DND-41 (cell line): ENCODE measurements around the gene EXOC1.

Experiments
- EZH2 ChIP-seq: IDR thresholded peaks from 3 replicates; pipeline ENCODE4 v1.6.1; 2012; ENCODE audit warnings: borderline replicate concordance, low read depth, mild to moderate bottlenecking, moderate library complexity, low read length, inconsistent platforms; ENCODE audit not compliant: severe bottlenecking
- TF ChIP-seq, protein P1 (sequence below): IDR thresholded peaks from 2 replicates; pipeline ENCODE4 v1.5.1; 2012; ENCODE audit warnings: borderline replicate concordance, low read length, moderate library complexity, mild to moderate bottlenecking; ENCODE audit not compliant: poor library complexity, severe bottlenecking; ENCODE audit errors: extremely low read depth

DNA sequence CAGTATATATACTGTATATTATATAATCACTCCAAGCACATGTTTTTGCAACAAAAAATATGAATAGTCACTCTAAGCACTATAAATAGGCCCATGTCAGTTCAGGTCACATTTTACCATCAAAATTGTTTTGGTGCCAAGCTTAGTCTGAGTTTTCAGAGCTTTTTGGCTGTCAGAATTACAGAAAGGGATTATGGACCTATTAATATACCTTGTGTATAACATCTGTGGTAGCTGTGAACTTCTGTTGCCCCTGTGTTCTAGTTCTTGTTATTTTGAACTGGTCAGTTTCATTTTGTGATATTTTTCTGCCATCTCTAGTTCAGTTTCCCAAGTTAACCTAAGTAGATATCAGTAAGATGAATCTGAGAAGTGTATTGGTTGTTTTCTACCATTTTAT, 22.9 kb downstream of the EXOC1 start:
- TF ChIP-seq, protein P1, sequence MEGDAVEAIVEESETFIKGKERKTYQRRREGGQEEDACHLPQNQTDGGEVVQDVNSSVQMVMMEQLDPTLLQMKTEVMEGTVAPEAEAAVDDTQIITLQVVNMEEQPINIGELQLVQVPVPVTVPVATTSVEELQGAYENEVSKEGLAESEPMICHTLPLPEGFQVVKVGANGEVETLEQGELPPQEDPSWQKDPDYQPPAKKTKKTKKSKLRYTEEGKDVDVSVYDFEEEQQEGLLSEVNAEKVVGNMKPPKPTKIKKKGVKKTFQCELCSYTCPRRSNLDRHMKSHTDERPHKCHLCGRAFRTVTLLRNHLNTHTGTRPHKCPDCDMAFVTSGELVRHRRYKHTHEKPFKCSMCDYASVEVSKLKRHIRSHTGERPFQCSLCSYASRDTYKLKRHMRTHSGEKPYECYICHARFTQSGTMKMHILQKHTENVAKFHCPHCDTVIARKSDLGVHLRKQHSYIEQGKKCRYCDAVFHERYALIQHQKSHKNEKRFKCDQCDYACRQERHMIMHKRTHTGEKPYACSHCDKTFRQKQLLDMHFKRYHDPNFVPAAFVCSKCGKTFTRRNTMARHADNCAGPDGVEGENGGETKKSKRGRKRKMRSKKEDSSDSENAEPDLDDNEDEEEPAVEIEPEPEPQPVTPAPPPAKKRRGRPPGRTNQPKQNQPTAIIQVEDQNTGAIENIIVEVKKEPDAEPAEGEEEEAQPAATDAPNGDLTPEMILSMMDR = no peak
- TF ChIP-seq EZH2 = no peak
